Measurements from ENCODE around the gene ZNF350.

The ZNF350 gene

DNA sequence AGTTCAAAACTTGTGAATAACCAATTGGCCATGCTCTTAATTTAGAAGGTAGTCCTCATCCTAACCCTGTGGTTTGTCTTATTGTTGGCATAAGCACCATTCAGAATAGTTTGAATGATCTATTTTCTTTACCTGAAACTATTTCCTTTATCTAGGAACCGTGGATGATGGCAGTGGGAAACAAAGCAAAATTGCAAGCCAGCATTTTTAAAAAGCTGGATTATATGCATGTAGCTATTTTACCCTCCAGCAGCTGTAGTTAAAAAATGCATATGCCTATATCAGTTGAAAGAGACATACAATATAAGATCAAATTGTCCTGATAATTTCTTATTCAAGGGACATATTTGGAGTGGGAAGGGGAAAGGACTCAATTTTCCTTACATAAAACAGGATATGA lies 40.0 kb downstream of the ZNF350 start:
- H3K27ac Mint-ChIP-seq: no peak overlapping the region
- H3K27me3 Mint-ChIP-seq: no peaks in the 10 kb centered on the region
- peaks cover 52 to 61% of the 10 kb centered on the region in 2 donors for H3K9me3 Mint-ChIP-seq
- H3K36me3 Mint-ChIP-seq: peaks cover 61 to 66% of the 10 kb centered on the region in 2 donors
- no peak for DNase-seq
- H3K4me1 Mint-ChIP-seq: no peaks in the 10 kb centered on the region
- no peak for ATAC-seq (replicated peaks)
- no peak overlapping the region for H3K4me3 Mint-ChIP-seq

DNA sequence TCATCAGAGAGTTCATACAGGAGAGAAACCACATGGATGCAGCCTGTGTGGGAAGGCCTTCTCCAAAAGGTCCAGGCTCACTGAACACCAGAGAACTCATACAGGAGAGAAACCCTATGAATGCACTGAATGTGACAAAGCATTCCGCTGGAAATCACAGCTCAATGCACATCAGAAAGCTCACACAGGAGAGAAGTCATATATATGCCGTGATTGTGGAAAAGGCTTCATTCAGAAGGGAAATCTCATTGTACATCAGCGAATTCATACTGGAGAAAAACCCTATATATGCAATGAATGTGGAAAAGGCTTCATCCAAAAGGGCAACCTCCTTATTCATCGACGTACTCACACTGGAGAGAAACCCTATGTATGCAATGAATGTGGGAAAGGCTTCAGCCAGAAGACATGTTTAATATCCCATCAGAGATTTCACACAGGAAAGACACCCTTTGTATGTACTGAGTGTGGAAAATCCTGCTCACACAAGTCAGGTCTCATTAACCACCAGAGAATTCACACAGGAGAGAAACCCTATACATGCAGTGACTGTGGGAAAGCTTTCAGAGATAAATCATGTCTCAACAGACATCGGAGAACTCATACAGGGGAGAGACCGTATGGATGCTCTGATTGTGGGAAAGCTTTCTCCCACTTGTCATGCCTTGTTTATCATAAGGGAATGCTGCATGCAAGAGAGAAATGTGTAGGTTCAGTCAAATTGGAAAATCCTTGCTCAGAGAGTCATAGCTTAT lies 41.7 kb downstream of the ZNF350 start:
- Mint-ChIP-seq H3K36me3 (peaks cover 73 to 78% of the 10 kb centered on the region in 2 donors), H3K27ac (peak overlapping the region; percentile 31)
- ATAC-seq (replicated peaks): no peak

DNA sequence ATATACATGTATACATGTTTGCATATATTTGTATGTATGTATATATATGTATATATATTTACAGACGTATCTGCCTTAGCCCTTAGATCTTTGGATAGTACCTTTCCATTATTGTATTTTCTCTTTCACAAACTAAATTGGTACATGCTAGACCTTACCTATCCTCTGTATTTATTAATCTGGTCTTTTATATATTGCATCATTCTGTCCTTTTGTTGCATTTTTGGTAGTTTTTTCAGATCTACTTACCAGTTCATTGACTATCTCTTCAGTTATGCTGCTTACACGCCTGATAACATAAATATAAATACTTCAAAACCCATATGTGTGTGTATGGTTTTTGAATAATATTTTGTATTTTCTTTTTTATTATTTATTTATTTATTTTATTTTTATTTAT lies 47.7 kb downstream of the ZNF350 start:
- no peak overlapping the region for H3K4me3 Mint-ChIP-seq
- no peaks in the 10 kb centered on the region for H3K27me3 Mint-ChIP-seq
- H3K27ac Mint-ChIP-seq: no peak overlapping the region
- ATAC-seq (replicated peaks) (no peak), DNase-seq (no peak)
- peaks cover 94 to 97% of the 10 kb centered on the region in 2 donors for H3K36me3 Mint-ChIP-seq
- H3K9me3 Mint-ChIP-seq: peaks cover 44 to 46% of the 10 kb centered on the region in 2 donors
- H3K4me1 Mint-ChIP-seq: no peaks in the 10 kb centered on the region

More for the DNA sequence above, 41.7 kb downstream of the ZNF350 start:
- no peak overlapping the region for H3K4me3 Mint-ChIP-seq
- H3K4me1 Mint-ChIP-seq: no peaks in the 10 kb centered on the region
- peaks cover 57 to 61% of the 10 kb centered on the region in 2 donors for H3K9me3 Mint-ChIP-seq
- H3K27me3 Mint-ChIP-seq: no peaks in the 10 kb centered on the region
- DNase-seq: no peak

DNA sequence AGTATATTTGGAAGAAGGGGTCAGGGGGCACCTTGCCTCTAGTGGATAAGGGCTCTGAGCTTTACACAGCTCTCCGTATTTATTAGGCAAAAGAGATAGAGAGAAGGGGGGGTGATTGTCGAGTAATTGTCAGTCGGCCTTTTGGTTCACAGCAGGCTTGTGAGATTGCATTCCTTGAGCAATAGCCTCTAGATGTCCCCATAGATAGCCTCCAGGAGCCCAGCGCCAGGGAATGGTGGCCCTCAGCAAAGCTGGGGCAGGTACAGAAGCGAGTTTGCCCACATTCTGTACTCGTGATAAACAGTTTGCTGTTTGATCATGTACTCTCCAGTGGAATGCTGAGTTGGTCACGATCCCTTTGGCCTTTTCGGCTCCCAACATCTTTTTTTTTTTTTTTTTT lies 54.7 kb downstream of the ZNF350 start:
- no peak for ATAC-seq (replicated peaks)
- no peak for DNase-seq
- H3K27me3 Mint-ChIP-seq: no peaks in the 10 kb centered on the region
- no peak overlapping the region for H3K4me3 Mint-ChIP-seq
- peaks cover 22 to 30% of the 10 kb centered on the region in 2 donors for H3K9me3 Mint-ChIP-seq
- H3K27ac Mint-ChIP-seq: no peak overlapping the region
- H3K36me3 Mint-ChIP-seq: peaks cover 69 to 83% of the 10 kb centered on the region in 2 donors
- H3K4me1 Mint-ChIP-seq: peaks cover 8 to 15% of the 10 kb centered on the region in 2 donors

DNA sequence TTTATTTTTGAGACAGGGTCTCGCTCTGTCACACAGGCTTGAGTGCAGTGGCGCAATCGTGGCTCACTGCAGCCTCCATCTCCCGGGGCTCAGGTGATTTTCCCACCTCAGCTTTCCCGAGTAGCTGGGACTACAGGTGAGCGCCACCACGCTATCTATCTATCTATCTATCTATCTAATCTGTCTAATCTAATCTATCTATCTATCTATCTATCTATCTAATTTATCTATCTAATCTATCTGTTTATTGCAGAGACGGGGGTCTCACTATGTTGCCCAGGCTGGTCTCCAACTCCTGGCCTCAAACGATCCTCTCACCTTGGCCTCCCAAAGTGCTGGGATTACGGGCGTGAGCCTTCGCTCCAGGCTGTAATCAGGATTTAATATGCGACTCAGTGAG lies 58.8 kb downstream of the ZNF350 start:
- ATAC-seq (replicated peaks) (no peak), DNase-seq (no peak)
- Mint-ChIP-seq H3K4me3 (peak overlapping the region; percentile 94 to 100), H3K27me3 (no peaks in the 10 kb centered on the region), H3K4me1 (peaks cover 14 to 21% of the 10 kb centered on the region in 2 donors), H3K9me3 (peaks cover 24 to 37% of the 10 kb centered on the region in 2 donors), H3K36me3 (peaks cover 42 to 60% of the 10 kb centered on the region in 2 donors), H3K27ac (peak overlapping the region; percentile 99)

DNA sequence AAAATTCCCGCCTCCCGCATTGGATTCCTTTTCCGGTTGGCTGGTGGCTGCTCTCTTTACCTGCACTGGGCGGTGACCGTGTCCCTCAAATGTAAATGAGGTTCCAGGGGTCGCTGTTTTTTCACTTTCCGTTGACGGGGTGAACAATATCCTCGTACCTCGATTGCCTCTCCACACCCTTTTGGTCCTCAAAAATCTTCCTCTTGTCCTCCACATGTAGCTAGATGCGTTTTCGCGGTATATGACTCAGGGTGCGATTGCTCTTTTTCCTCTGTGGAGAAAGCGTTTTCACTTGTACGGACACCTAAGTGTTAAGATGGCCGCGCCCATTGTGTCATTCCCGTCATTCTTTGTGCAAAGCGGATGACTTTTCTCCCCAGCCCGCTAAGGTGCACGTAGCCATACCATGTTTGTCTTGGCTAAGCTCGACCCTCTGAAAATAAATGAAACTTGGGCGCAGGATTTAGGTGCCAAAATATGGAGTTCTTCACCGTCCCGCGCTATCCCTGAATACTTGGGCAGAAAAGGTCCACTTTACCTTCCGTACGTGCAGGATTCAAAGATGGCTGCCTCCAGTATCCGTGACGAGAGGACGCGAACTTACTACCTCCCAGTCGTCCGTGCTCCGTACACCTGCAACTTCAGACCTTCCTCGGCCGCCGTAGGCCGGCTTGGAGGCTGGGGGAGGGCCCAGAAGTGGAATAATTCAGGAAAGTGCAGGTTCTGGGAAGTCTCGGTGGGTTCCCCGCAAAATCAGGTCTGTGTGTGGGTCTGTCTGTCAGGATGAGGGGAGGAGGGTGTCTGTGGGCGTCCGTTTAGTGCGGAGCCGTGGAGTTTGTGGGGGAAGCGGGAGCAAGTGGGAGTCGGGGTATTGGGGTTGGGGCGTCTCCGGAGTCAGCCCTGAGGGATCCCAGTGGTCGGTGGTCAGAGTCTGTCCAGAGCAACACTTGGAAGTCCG lies 59.6 kb downstream of the ZNF350 start, which contains the start of gene ZNF613:
ZNF613 (plus strand) TSS at position 689 of the 958 bp plus-strand sequence. CDS start 8,749 bp downstream, outside the sequence.
- H3K27ac Mint-ChIP-seq: peak within 1 kb of the TSS; percentile 99
- peaks cover 14 to 21% of the 10 kb centered on the region in 2 donors for H3K4me1 Mint-ChIP-seq
- H3K9me3 Mint-ChIP-seq: peaks cover 27 to 39% of the 10 kb centered on the region in 2 donors
- H3K27me3 Mint-ChIP-seq: no peaks in the 10 kb centered on the region
- peak within 1 kb of the TSS; percentile 94 to 100 for H3K4me3 Mint-ChIP-seq
- peak; percentile 90 to 93 for ATAC-seq (replicated peaks)
- DNase-seq: peak; percentile 84
- H3K36me3 Mint-ChIP-seq: peaks cover 40 to 58% of the 10 kb centered on the region in 2 donors

DNA sequence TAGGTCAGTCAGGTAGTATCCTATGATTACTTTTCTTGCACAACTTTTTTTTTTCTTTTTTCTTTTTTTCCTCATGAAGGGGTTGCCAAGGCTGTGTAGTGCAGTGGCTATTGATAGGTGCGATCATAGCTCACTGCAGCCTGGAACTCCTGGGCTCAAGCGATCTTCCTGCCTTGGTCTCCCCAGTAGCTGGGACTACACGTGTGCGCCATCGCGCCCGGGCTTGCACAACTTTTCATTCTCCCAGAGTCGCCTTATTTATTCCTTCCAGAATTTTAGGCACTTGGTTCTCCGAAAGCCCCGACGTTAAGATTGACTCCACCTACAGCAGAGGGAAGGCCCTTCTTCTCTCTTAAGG lies 60.2 kb downstream of the ZNF350 start:
- Mint-ChIP-seq H3K27me3 (no peaks in the 10 kb centered on the region), H3K9me3 (peaks cover 28 to 40% of the 10 kb centered on the region in 2 donors), H3K4me3 (peak overlapping the region; percentile 94 to 100), H3K36me3 (peaks cover 34 to 58% of the 10 kb centered on the region in 2 donors), H3K27ac (peak overlapping the region; percentile 99), H3K4me1 (peaks cover 14 to 21% of the 10 kb centered on the region in 2 donors)
- ATAC-seq (replicated peaks) (peak in 1 of 2 donors; percentile 12), DNase-seq (no peak)

DNA sequence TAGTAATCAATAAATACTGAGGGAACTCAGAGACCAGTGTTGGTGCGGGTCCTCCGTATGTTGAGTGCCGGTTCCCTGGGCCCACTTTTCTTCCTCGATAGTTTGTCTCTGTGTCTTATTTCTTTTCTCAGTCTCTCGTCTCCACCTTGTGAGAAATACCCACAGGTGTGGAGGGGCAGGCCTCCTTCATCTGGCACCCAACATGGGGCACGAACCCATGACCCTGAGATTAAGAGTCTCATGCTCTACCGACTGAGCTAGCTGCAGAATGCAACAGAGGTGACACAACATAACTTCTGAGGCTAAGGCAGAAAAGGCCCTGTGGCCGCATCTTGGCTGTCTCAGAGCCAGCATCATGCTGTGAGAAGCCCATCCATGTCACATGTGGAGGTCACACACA lies 64.7 kb downstream of the ZNF350 start:
- H3K4me3 Mint-ChIP-seq: no peak overlapping the region
- ATAC-seq (replicated peaks) (no peak), DNase-seq (no peak)
- H3K9me3 Mint-ChIP-seq: peaks cover 30 to 42% of the 10 kb centered on the region in 2 donors
- no peak overlapping the region for H3K27ac Mint-ChIP-seq
- H3K27me3 Mint-ChIP-seq: no peaks in the 10 kb centered on the region
- peaks cover 12 to 39% of the 10 kb centered on the region in 2 donors for H3K36me3 Mint-ChIP-seq
- peaks cover 6% of the 10 kb centered on the region in 2 donors for H3K4me1 Mint-ChIP-seq

DNA sequence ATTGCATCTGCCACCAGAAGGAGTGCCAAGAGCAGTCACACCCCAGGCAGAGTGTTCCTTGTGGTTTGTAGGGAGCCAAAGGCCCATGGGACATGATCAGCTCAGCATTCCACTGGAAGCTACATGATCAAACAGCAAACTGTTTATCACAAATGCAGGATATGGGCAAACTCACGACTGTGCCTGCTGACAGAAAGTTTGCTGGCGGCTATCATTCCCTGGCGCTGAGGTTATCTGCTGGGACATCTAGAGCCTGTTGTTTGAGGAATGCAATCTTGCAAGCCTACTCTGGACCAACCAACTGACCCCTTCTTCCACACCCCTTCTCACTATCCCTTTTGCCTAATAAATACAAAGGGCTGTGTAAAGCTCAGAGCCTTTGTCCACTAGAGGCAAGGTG lies 67.0 kb downstream of the ZNF350 start:
- DNase-seq (no peak), ATAC-seq (replicated peaks) (no peak)
- Mint-ChIP-seq H3K27me3 (no peaks in the 10 kb centered on the region), H3K36me3 (peaks cover 2 to 40% of the 10 kb centered on the region in 2 donors), H3K4me1 (peaks cover 4 to 6% of the 10 kb centered on the region in 2 donors), H3K9me3 (peaks cover 35 to 44% of the 10 kb centered on the region in 2 donors), H3K27ac (no peak overlapping the region), H3K4me3 (no peak overlapping the region)

DNA sequence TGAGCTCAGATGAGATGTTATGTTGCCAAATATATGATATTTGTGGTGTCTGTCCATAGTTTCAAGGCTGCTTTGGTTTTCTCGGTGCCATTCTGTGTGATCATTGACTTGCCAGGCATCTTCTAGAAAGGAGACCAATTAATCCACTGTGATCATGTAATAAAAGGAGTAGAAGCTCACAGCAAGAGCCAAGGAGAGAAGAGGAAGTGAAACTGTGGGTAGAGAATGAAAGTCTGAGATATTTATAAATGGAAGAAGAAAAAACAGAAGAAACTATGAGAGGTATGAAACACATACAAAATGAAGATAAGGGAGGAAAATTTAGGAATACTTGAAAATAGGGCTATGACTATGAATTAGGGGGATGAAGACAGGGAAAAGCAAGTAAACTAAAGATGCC lies 70.5 kb downstream of the ZNF350 start:
- DNase-seq: no peak
- Mint-ChIP-seq H3K27ac (no peak overlapping the region), H3K9me3 (peaks cover 36 to 37% of the 10 kb centered on the region in 2 donors), H3K27me3 (no peaks in the 10 kb centered on the region), H3K4me3 (no peak overlapping the region), H3K36me3 (peaks cover 9 to 33% of the 10 kb centered on the region in 2 donors), H3K4me1 (peaks cover 4 to 6% of the 10 kb centered on the region in 2 donors)
- no peak for ATAC-seq (replicated peaks)

DNA sequence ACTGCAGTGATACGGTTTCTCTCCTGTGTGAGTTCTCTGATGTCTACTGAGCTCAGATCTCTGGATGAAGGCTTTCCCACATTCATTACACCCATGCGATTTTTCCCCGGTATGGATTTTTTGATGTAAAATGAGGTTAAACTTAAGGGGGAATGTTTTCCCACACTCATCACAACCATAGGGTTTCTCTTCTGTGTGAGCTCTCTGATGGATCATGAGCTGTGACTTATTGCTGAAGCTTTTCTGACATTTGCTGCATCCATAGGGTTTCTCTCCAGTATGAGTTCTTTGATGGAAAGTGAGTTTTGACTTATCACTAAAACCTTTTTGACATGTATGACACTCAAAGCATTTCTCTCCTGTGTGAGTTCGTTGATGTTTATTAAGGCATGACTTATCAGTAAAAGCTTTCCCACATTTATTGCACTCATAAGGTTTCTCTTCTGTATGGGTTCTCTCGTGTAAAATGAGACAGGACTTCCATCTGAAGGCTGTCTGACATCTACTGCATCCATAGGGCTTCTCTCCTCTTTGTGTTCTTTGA lies 71.2 kb downstream of the ZNF350 start:
- no peak overlapping the region for H3K4me3 Mint-ChIP-seq
- H3K27ac Mint-ChIP-seq: no peak overlapping the region
- DNase-seq (no peak), ATAC-seq (replicated peaks) (no peak)
- peaks cover 37% of the 10 kb centered on the region in 2 donors for H3K9me3 Mint-ChIP-seq
- H3K36me3 Mint-ChIP-seq: peaks cover 9 to 34% of the 10 kb centered on the region in 2 donors
- H3K27me3 Mint-ChIP-seq: no peaks in the 10 kb centered on the region
- H3K4me1 Mint-ChIP-seq: peaks cover 4 to 6% of the 10 kb centered on the region in 2 donors
